ENCODE measurements around the gene PLAAT5. TPM values are rescaled to one million over a fixed set of nuclear protein-coding genes. Genes with fewer than 3 reads are reported as not detected.
"Not testable (repeated sequence)": the region's sequence is repeated elsewhere in the genome, so short reads cannot be mapped to it uniquely, and the experiment has no call there.

PLAAT5 gene
- total RNA-seq, 1 experiment from 2014 or later, result not detected

DNA sequence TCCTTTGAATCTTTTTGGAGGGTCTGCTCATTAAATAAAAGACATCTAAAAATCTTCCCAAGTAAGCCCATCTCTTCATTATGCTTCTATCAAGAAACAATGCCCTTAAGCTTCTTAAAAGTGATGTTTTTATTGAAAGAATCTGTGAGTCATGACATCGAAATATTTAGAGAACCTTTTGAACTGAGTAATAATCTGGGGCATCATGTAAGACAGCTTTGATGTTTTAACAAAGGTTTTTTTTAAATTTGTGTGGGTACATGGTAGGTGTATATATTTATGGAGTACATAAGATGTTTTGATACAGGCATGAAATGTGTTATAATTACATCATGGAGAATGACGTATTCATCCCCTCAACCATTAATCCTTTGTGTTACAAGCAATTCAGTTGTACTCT, 46.8 kb downstream of the PLAAT5 start (continued):
- TF ChIP-seq ELF1 (IDR thresholded peaks at IDR 0.05; ENCODE audit: borderline replicate concordance, low read depth) (no peak), POLR2AphosphoS5 (IDR thresholded peaks at IDR 0.05; ENCODE audit: low read depth, low read length) (no peak), EGR1 (IDR thresholded peaks at IDR 0.05; ENCODE audit: low read depth) (no peak), CEBPB (IDR thresholded peaks at IDR 0.05; ENCODE audit: low read depth) (no peak), SRF (IDR thresholded peaks at IDR 0.05; ENCODE audit: low read depth) (no peak)

DNA sequence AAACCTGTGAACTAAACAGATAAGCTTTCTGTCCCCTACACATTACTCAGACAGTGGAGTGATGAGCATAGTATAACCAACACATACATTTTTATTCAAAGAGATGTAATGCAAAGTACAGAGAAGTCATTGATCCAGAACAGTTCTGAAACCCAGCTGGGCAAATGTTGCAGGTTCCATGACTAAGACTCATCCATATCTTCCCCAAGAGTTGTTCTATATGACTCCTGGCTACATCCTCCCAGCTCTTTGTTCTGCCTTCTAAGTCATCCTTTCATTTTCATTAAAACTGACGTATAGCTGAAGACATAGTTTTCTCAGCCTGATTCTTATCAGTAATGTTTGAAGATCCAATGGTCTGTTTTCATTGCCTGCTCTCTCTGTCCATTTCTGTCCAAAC, 47.3 kb downstream of the PLAAT5 start:
- CTCF ChIA-PET, result no interaction called here
- H3K27me3 ChIP-seq (ENCODE audit: insufficient read depth, low read length), result peaks cover 19% of the 10 kb centered on the region; the same call in 1 of the 2 replicates
- TF ChIP-seq EZH2phosphoT487 (IDR thresholded peaks at IDR 0.05; ENCODE audit: borderline replicate concordance) (no peak), POLR2A (IDR thresholded peaks at IDR 0.05; ENCODE audit: borderline replicate concordance, extremely low read depth, insufficient read depth, insufficient read length) (no peak), ZNF274 (IDR thresholded peaks at IDR 0.05; ENCODE audit: low read depth, low read length) (no peak), EGR1 (IDR thresholded peaks at IDR 0.05; ENCODE audit: low read depth) (no peak), CTCF (IDR thresholded peaks at IDR 0.05 in 2 of 3, conservative IDR thresholded peaks at IDR 0.05 in 1 of 3; ENCODE audit: borderline replicate concordance in 1 of 3, insufficient read depth in 1 of 3, low read depth in 2 of 3, low read length in 2 of 3) (no peak), SIN3A (IDR thresholded peaks at IDR 0.05; ENCODE audit: low read depth) (no peak)
- DNase-seq (ENCODE audit: low read depth, low spot score), result no peak
- intact Hi-C loops (cut with micrococcal nuclease), result no loop called here
- no peaks in the 10 kb centered on the region for H3K79me2 ChIP-seq (ENCODE audit: insufficient read depth, low read length)
- H2AFZ ChIP-seq (ENCODE audit: low read depth, low read length, poor library complexity, severe bottlenecking), result no peak overlapping the region
- no peak for ATAC-seq
- no peaks in the 10 kb centered on the region for H3K9me3 ChIP-seq (ENCODE audit: control insufficient read depth in 1 of 2, insufficient read depth in 1 of 2, low read depth in 1 of 2, low read length in 2 of 2)
- no peak overlapping the region for H3K9ac ChIP-seq (ENCODE audit: low read length)
- no peak overlapping the region for H3K27ac ChIP-seq (ENCODE audit: low read depth, low read length)
- H3K36me3 ChIP-seq (ENCODE audit: control insufficient read depth in 1 of 2, insufficient read depth in 2 of 2, low read length in 2 of 2), result no peaks in the 10 kb centered on the region
- no peaks in the 10 kb centered on the region for H4K20me1 ChIP-seq (ENCODE audit: insufficient read depth)
- RAD21 ChIA-PET (ENCODE audit: low non-redundant PET in 1 of 2, low total read pairs in 2 of 2, uncharacterized antibody in 2 of 2, unreplicated experiment in 2 of 2), result no interaction called here
- no peak overlapping the region for H3K4me2 ChIP-seq (ENCODE audit: low read length)
- BruUV-seq (replicated peaks), result no TSS peak
- no peaks in the 10 kb centered on the region for H3K9me2 ChIP-seq (ENCODE audit: insufficient read depth)
- no peak overlapping the region for H3K4me3 ChIP-seq (replicated peaks in 1 of 2; ENCODE audit: low read depth in 1 of 2, low read length in 2 of 2)
- no peaks in the 10 kb centered on the region for H3K4me1 ChIP-seq (ENCODE audit: control insufficient read depth in 1 of 2, insufficient read depth in 2 of 2, low read length in 2 of 2)
- POLR2A ChIA-PET, result no interaction called here

DNA sequence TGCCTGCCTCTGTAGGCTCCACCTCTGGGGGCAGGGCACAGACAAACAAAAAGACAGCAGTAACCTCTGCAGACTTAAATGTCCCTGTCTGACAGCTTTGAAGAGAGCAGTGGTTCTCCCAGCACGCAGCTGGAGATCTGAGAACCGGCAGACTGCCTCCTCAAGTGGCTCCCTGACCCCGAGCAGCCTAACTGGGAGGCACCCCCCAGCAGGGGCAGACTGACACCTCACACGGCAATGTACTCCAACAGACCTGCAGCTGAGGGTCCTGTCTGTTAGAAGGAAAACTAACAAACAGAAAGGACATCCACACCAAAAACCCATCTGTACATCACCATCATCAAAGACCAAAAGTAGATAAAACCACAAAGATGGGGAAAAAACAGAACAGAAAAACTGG, 55.1 kb downstream of the PLAAT5 start:
- CTCF ChIA-PET; H4K20me1 ChIP-seq (ENCODE audit: insufficient read depth); POLR2A ChIA-PET; H2AFZ ChIP-seq (ENCODE audit: low read depth, low read length, poor library complexity, severe bottlenecking); RAD21 ChIA-PET (ENCODE audit: low non-redundant PET in 1 of 2, low total read pairs in 2 of 2, uncharacterized antibody in 2 of 2, unreplicated experiment in 2 of 2); intact Hi-C loops (cut with micrococcal nuclease); H3K27me3 ChIP-seq (ENCODE audit: insufficient read depth, low read length); H3K9ac ChIP-seq (ENCODE audit: low read length); H3K4me1 ChIP-seq (ENCODE audit: control insufficient read depth in 1 of 2, insufficient read depth in 2 of 2, low read length in 2 of 2); H3K4me2 ChIP-seq (ENCODE audit: low read length); H3K4me3 ChIP-seq (replicated peaks in 1 of 2; ENCODE audit: low read depth in 1 of 2, low read length in 2 of 2); H3K27ac ChIP-seq (ENCODE audit: low read depth, low read length); H3K9me2 ChIP-seq (ENCODE audit: insufficient read depth); ATAC-seq; BruUV-seq (replicated peaks); DNase-seq (ENCODE audit: low read depth, low spot score); H3K36me3 ChIP-seq (ENCODE audit: control insufficient read depth in 1 of 2, insufficient read depth in 2 of 2, low read length in 2 of 2); H3K9me3 ChIP-seq (ENCODE audit: control insufficient read depth in 1 of 2, insufficient read depth in 1 of 2, low read depth in 1 of 2, low read length in 2 of 2); H3K79me2 ChIP-seq (ENCODE audit: insufficient read depth, low read length): not testable (repeated sequence)

GRCh38 chr11:63435351-63435750, 55.6 kb downstream of the PLAAT5 start:
- H3K27ac ChIP-seq (ENCODE audit: low read depth, low read length); H3K9me2 ChIP-seq (ENCODE audit: insufficient read depth); CTCF ChIA-PET; RAD21 ChIA-PET (ENCODE audit: low non-redundant PET in 1 of 2, low total read pairs in 2 of 2, uncharacterized antibody in 2 of 2, unreplicated experiment in 2 of 2); H4K20me1 ChIP-seq (ENCODE audit: insufficient read depth); H3K9me3 ChIP-seq (ENCODE audit: control insufficient read depth in 1 of 2, insufficient read depth in 1 of 2, low read depth in 1 of 2, low read length in 2 of 2); H3K4me2 ChIP-seq (ENCODE audit: low read length); H3K9ac ChIP-seq (ENCODE audit: low read length); H3K4me3 ChIP-seq (replicated peaks in 1 of 2; ENCODE audit: low read depth in 1 of 2, low read length in 2 of 2); BruUV-seq (replicated peaks); H3K79me2 ChIP-seq (ENCODE audit: insufficient read depth, low read length); H3K4me1 ChIP-seq (ENCODE audit: control insufficient read depth in 1 of 2, insufficient read depth in 2 of 2, low read length in 2 of 2); H3K36me3 ChIP-seq (ENCODE audit: control insufficient read depth in 1 of 2, insufficient read depth in 2 of 2, low read length in 2 of 2); H2AFZ ChIP-seq (ENCODE audit: low read depth, low read length, poor library complexity, severe bottlenecking); DNase-seq (ENCODE audit: low read depth, low spot score); POLR2A ChIA-PET; intact Hi-C loops (cut with micrococcal nuclease); H3K27me3 ChIP-seq (ENCODE audit: insufficient read depth, low read length); ATAC-seq: not testable (repeated sequence)

Measured in HCT116 (cell line).